ENCODE measurements around the gene WDR36. TPM values are rescaled to one million over a fixed set of nuclear protein-coding genes. Genes with fewer than 3 reads are reported as not detected.

WDR36 gene
- total RNA-seq, 2 experiments from 2014 or later = 22.0 to 22.4 TPM

- Histone ChIP-seq H3K4me3 (ENCODE audit: low read length) (no peak overlapping the region), H3K4me1 (ENCODE audit: insufficient read depth, low read length) (no peaks in the 10 kb centered on the region), H3K27ac (ENCODE audit: low read depth in 1 of 2, low read length in 2 of 2) (no peak overlapping the region), H3K36me3 (ENCODE audit: insufficient read depth, low read length) (no peaks in the 10 kb centered on the region), H3K27me3 (ENCODE audit: control insufficient read depth in 1 of 2, insufficient read depth in 2 of 2, low read length in 2 of 2) (no peaks in the 10 kb centered on the region), H3K9me3 (ENCODE audit: control insufficient read depth in 1 of 2, insufficient read depth in 1 of 2, low read length in 2 of 2) (no peaks in the 10 kb centered on the region)
- ChIA-PET POLR2A (no interaction called here), CTCF (no interaction called here)
- peaks cover 6% of the 10 kb centered on the region for H3K36me3 Mint-ChIP-seq (ENCODE audit: low read depth)
- no peak for TF ChIP-seq CTCF (IDR thresholded peaks at IDR 0.05)
- H3K9me3 Mint-ChIP-seq = no peaks in the 10 kb centered on the region
- peaks cover 5% of the 10 kb centered on the region for H3K4me1 Mint-ChIP-seq (ENCODE audit: low read depth)
- no peak overlapping the region for H3K4me3 Mint-ChIP-seq
- no peaks in the 10 kb centered on the region for H3K27me3 Mint-ChIP-seq
- intact Hi-C loops (cut with DNase I, micrococcal nuclease) = no loop called here
- no peak for ATAC-seq (ENCODE audit: poor library complexity)
- no peak for DNase-seq
- no peak overlapping the region for H3K27ac Mint-ChIP-seq
Measured at GRCh38 chr5:111133436-111133751, 41.2 kb downstream of the WDR36 start.

- intact Hi-C loops (cut with DNase I, micrococcal nuclease) = no loop called here
- Histone ChIP-seq H3K4me1 (ENCODE audit: insufficient read depth, low read length) (no peaks in the 10 kb centered on the region), H3K27ac (ENCODE audit: low read depth in 1 of 2, low read length in 2 of 2) (no peak overlapping the region), H3K9me3 (ENCODE audit: control insufficient read depth in 1 of 2, insufficient read depth in 1 of 2, low read length in 2 of 2) (no peaks in the 10 kb centered on the region), H3K4me3 (ENCODE audit: low read length) (no peak overlapping the region), H3K27me3 (ENCODE audit: control insufficient read depth in 1 of 2, insufficient read depth in 2 of 2, low read length in 2 of 2) (no peaks in the 10 kb centered on the region), H3K36me3 (ENCODE audit: insufficient read depth, low read length) (no peaks in the 10 kb centered on the region)
- ATAC-seq (ENCODE audit: poor library complexity) (no peak), DNase-seq (no peak)
- no peak overlapping the region for H3K27ac Mint-ChIP-seq
- no peak overlapping the region for H3K4me3 Mint-ChIP-seq
- peaks cover under 1% of the 10 kb centered on the region for H3K36me3 Mint-ChIP-seq (ENCODE audit: low read depth)
- TF ChIP-seq CTCF (IDR thresholded peaks at IDR 0.05) = no peak
- no peaks in the 10 kb centered on the region for H3K27me3 Mint-ChIP-seq
- POLR2A ChIA-PET = interaction anchor here (0.5 kb wide), 1 partner anchor 11 kb away, joined by 3 read pairs; no protein-coding TSS in a partner anchor
- CTCF ChIA-PET = no interaction called here
- H3K4me1 Mint-ChIP-seq (ENCODE audit: low read depth) = peaks cover 5% of the 10 kb centered on the region
- no peaks in the 10 kb centered on the region for H3K9me3 Mint-ChIP-seq
Measured at GRCh38 chr5:111134087-111134486, 41.9 kb downstream of the WDR36 start.

- Mint-ChIP-seq H3K27me3 (no peaks in the 10 kb centered on the region), H3K4me3 (no peak overlapping the region), H3K4me1 (ENCODE audit: low read depth) (peaks cover 5% of the 10 kb centered on the region), H3K36me3 (ENCODE audit: low read depth) (no peaks in the 10 kb centered on the region), H3K9me3 (no peaks in the 10 kb centered on the region), H3K27ac (no peak overlapping the region)
- Histone ChIP-seq H3K4me1 (ENCODE audit: insufficient read depth, low read length) (no peaks in the 10 kb centered on the region), H3K27me3 (ENCODE audit: control insufficient read depth in 1 of 2, insufficient read depth in 2 of 2, low read length in 2 of 2) (no peaks in the 10 kb centered on the region), H3K27ac (ENCODE audit: low read depth in 1 of 2, low read length in 2 of 2) (no peak overlapping the region), H3K36me3 (ENCODE audit: insufficient read depth, low read length) (no peaks in the 10 kb centered on the region), H3K4me3 (ENCODE audit: low read length) (no peak overlapping the region), H3K9me3 (ENCODE audit: control insufficient read depth in 1 of 2, insufficient read depth in 1 of 2, low read length in 2 of 2) (no peaks in the 10 kb centered on the region)
- ATAC-seq (ENCODE audit: poor library complexity) (no peak), DNase-seq (no peak)
- ChIA-PET POLR2A (no interaction called here), CTCF (no interaction called here)
- TF ChIP-seq CTCF (IDR thresholded peaks at IDR 0.05) = no peak
- intact Hi-C loops (cut with DNase I, micrococcal nuclease) = no loop called here
Measured at GRCh38 chr5:111134864-111135263, 42.7 kb downstream of the WDR36 start.
